HEK293 (cell line): Measurements from ENCODE around the gene ELOVL6.
A peak's percentile ranks its signal among the peaks of the same experiment; 100 is the strongest.

Source experiments
- CTCF ChIA-PET: fragments of 350-600 bp; formaldehyde crosslinking; extraction: SDS; loops from one replicate; lab custom pipeline; 2021; ENCODE audit warnings: antibody characterized with exemption; lab: Yijun Ruan, JAX
- POLR2A ChIA-PET: fragments of 300-600 bp; formaldehyde crosslinking; extraction: SDS; loops from one replicate; lab custom pipeline; 2020; ENCODE audit warnings: antibody characterized with exemption, inconsistent platforms; lab: Yijun Ruan, JAX
- H3K27ac ChIP-seq: fragments of 200-500 bp; sonication (Bioruptor generic); 2 replicates; pipeline ENCODE4 v1.5.1; 2014; ENCODE audit warnings: low read depth, low read length, control low read depth, inconsistent platforms; ENCODE audit errors: extremely low read depth
- H3K36me3 ChIP-seq, 2 experiments: fragments of 200-500 bp in 1 of 2; sonication (Bioruptor generic) in 1 of 2; 1 replicate in 1 of 2; 2 replicates in 1 of 2; pipeline ENCODE4 v1.5.1; 2014 to 2017; ENCODE audit warnings: inconsistent platforms in 2 of 2, low read length in 2 of 2; ENCODE audit not compliant: control insufficient read depth in 2 of 2, insufficient read depth in 1 of 2
- H3K4me1 ChIP-seq: fragments of 200-500 bp; sonication (Bioruptor generic); 2 replicates; pipeline ENCODE4 v1.5.1; 2014; ENCODE audit warnings: mild to moderate bottlenecking, low read length, inconsistent platforms; ENCODE audit not compliant: control insufficient read depth, insufficient read depth
- H3K4me3 ChIP-seq: 2 replicates; pipeline ENCODE4 v1.5.1; 2011; ENCODE audit warnings: low read depth, mild to moderate bottlenecking, control low read depth, low read length, moderate library complexity
- H3K9me3 ChIP-seq: fragments of 200-500 bp; sonication (Bioruptor generic); 2 replicates; pipeline ENCODE4 v1.5.1; 2014; ENCODE audit warnings: low read depth, low read length, inconsistent platforms; ENCODE audit not compliant: control insufficient read depth, insufficient read depth
- GLI4 ChIP-seq: fragments of 450-650 bp; formaldehyde crosslinking; IDR thresholded peaks from 2 replicates; pipeline ENCODE4 v1.5.1; 2016; ENCODE audit warnings: missing biosample characterization, missing genetic modification characterization
- HOXC10 ChIP-seq: sonication (generic); formaldehyde crosslinking; IDR thresholded peaks from 2 replicates; pipeline ENCODE4 v1.8.1; 2023; ENCODE audit warnings: mild to moderate bottlenecking, missing genetic modification reagents
- INSM2 ChIP-seq: fragments of 450-650 bp; formaldehyde crosslinking; IDR thresholded peaks from 2 replicates; pipeline ENCODE4 v1.5.1; 2016; ENCODE audit warnings: missing biosample characterization, missing genetic modification characterization
- RBAK ChIP-seq: fragments of 450-650 bp; formaldehyde crosslinking; IDR thresholded peaks from 2 replicates; pipeline ENCODE4 v1.5.1; 2016; ENCODE audit warnings: missing biosample characterization, missing genetic modification characterization
- SETDB1 ChIP-seq: IDR thresholded peaks from one replicate; pipeline ENCODE4 v1.6.1; 2017; ENCODE audit warnings: mild to moderate bottlenecking, low read length, moderate library complexity, mixed read lengths; ENCODE audit not compliant: insufficient read length
- TRIM28 ChIP-seq: IDR thresholded peaks from 2 replicates; pipeline ENCODE4 v1.6.1; 2011; ENCODE audit warnings: low read length, control low read depth, borderline replicate concordance
- ZBTB20 ChIP-seq: fragments of 450-650 bp; formaldehyde crosslinking; IDR thresholded peaks from 2 replicates; pipeline ENCODE4 v1.5.1; 2016; ENCODE audit warnings: missing biosample characterization, missing genetic modification characterization
- ZBTB21 ChIP-seq: fragments of 450-650 bp; formaldehyde crosslinking; IDR thresholded peaks from 2 replicates; pipeline ENCODE4 v1.5.1; 2017; ENCODE audit warnings: missing biosample characterization, missing genetic modification characterization
- ZFP3 ChIP-seq: fragments of 450-650 bp; formaldehyde crosslinking; IDR thresholded peaks from 2 replicates; pipeline ENCODE4 v1.5.1; 2016; ENCODE audit warnings: low read depth, missing biosample characterization, missing genetic modification characterization
- ZIC2 ChIP-seq: fragments of 450-650 bp; formaldehyde crosslinking; IDR thresholded peaks from 2 replicates; pipeline ENCODE4 v1.5.1; 2016; ENCODE audit warnings: missing biosample characterization, missing genetic modification characterization
- ZNF10 ChIP-seq: fragments of 450-650 bp; formaldehyde crosslinking; IDR thresholded peaks from 2 replicates; pipeline ENCODE4 v1.5.1; 2017; ENCODE audit warnings: missing biosample characterization, missing genetic modification characterization
- ZNF174 ChIP-seq: fragments of 450-650 bp; formaldehyde crosslinking; IDR thresholded peaks from 2 replicates; pipeline ENCODE4 v1.5.0; 2017; ENCODE audit warnings: missing biosample characterization, mild to moderate bottlenecking, missing genetic modification characterization
- ZNF175 ChIP-seq: fragments of 450-650 bp; formaldehyde crosslinking; IDR thresholded peaks from 2 replicates; pipeline ENCODE4 v1.5.1; 2016; ENCODE audit warnings: missing biosample characterization, missing genetic modification characterization
- ZNF18 ChIP-seq: fragments of 450-650 bp; formaldehyde crosslinking; IDR thresholded peaks from 2 replicates; pipeline ENCODE4 v1.5.1; 2016; ENCODE audit warnings: missing biosample characterization, missing genetic modification characterization
- ZNF341 ChIP-seq: fragments of 450-650 bp; formaldehyde crosslinking; IDR thresholded peaks from 2 replicates; pipeline ENCODE4; 2016; ENCODE audit warnings: low read depth, missing biosample characterization, missing genetic modification characterization
- ZNF398 ChIP-seq: fragments of 450-650 bp; formaldehyde crosslinking; IDR thresholded peaks from 2 replicates; pipeline ENCODE4 v1.5.1; 2017; ENCODE audit warnings: missing biosample characterization, missing genetic modification characterization
- ZNF426 ChIP-seq: fragments of 450-650 bp; formaldehyde crosslinking; IDR thresholded peaks from 2 replicates; pipeline ENCODE4 v1.5.1; 2017; ENCODE audit warnings: missing biosample characterization, missing genetic modification characterization, mild to moderate bottlenecking, inconsistent platforms, moderate library complexity
- ZNF530 ChIP-seq: fragments of 450-650 bp; formaldehyde crosslinking; IDR thresholded peaks from 2 replicates; pipeline ENCODE4 v1.5.1; 2016; ENCODE audit warnings: low read depth, missing biosample characterization, missing genetic modification characterization
- ZNF571 ChIP-seq: fragments of 450-650 bp; formaldehyde crosslinking; IDR thresholded peaks from 2 replicates; pipeline ENCODE4 v1.5.0; 2017; ENCODE audit warnings: missing biosample characterization, missing genetic modification characterization
- ZNF600 ChIP-seq: fragments of 450-650 bp; formaldehyde crosslinking; IDR thresholded peaks from 2 replicates; pipeline ENCODE4 v1.5.1; 2016; ENCODE audit warnings: missing biosample characterization, missing genetic modification characterization
- ZNF692 ChIP-seq: fragments of 450-650 bp; formaldehyde crosslinking; IDR thresholded peaks from 2 replicates; pipeline ENCODE4 v1.5.1; 2016; ENCODE audit warnings: missing biosample characterization, missing genetic modification characterization
- ZNF776 ChIP-seq: fragments of 450-650 bp; formaldehyde crosslinking; IDR thresholded peaks from 2 replicates; pipeline ENCODE4 v1.5.0; 2017; ENCODE audit warnings: missing biosample characterization, missing genetic modification characterization, borderline replicate concordance
- ZNF792 ChIP-seq: fragments of 450-650 bp; formaldehyde crosslinking; IDR thresholded peaks from 2 replicates; pipeline ENCODE4 v1.5.1; 2016; ENCODE audit warnings: missing biosample characterization, missing genetic modification characterization
- ZNF843 ChIP-seq: fragments of 450-650 bp; formaldehyde crosslinking; IDR thresholded peaks from 2 replicates; pipeline ENCODE4 v1.5.1; 2016; ENCODE audit warnings: missing biosample characterization, missing genetic modification characterization

Gene ELOVL6

GRCh38 chr4:110073053-110073845, 125.2 kb downstream of the ELOVL6 start:
- no peaks in the 10 kb centered on the region for H3K36me3 ChIP-seq
- H3K4me1 ChIP-seq, result no peaks in the 10 kb centered on the region
- POLR2A ChIA-PET, result no interaction called here
- no peak for TF ChIP-seq INSM2 (tag by site-specific recombination)
- no peak for TF ChIP-seq HOXC10 (CRISPR knock-in tag)
- no peak for TF ChIP-seq ZNF10 (tag by site-specific recombination)
- no peak for TF ChIP-seq ZNF600 (tag by site-specific recombination)
- no peak for TF ChIP-seq ZNF843
- TF ChIP-seq GLI4 (tag by site-specific recombination), result no peak
- TF ChIP-seq TRIM28, result no peak
- TF ChIP-seq RBAK (tag by site-specific recombination), result no peak
- TF ChIP-seq ZNF426, result no peak
- TF ChIP-seq ZBTB20 (tag by site-specific recombination), result no peak
- H3K4me3 ChIP-seq, result no peak overlapping the region
- CTCF ChIA-PET, result no interaction called here
- no peak overlapping the region for H3K27ac ChIP-seq
- H3K9me3 ChIP-seq, result no peaks in the 10 kb centered on the region

- CTCF ChIA-PET, result no interaction called here
- no peak overlapping the region for H3K27ac ChIP-seq
Observed at GRCh38 chr4:110071466-110071865, 126.9 kb downstream of the ELOVL6 start.

GRCh38 chr4:110068248-110068647, 130.2 kb downstream of the ELOVL6 start:
- CTCF ChIA-PET, result interaction anchor here (1.3 kb wide), 1 partner anchor 143 kb away, joined by 3 read pairs; no protein-coding TSS in a partner anchor
- Histone ChIP-seq H3K36me3 (no peaks in the 10 kb centered on the region), H3K4me3 (no peak overlapping the region), H3K4me1 (no peaks in the 10 kb centered on the region), H3K27ac (no peak overlapping the region), H3K9me3 (no peaks in the 10 kb centered on the region)
- POLR2A ChIA-PET, result no interaction called here
- no peak for TF ChIP-seq ZNF174
- TF ChIP-seq ZNF776 (tag by site-specific recombination), result no peak
- no peak for TF ChIP-seq ZNF792 (tag by site-specific recombination)
- no peak for TF ChIP-seq ZNF341
- TF ChIP-seq ZNF175 (tag by site-specific recombination), result no peak
- TF ChIP-seq ZNF692 (tag by site-specific recombination), result no peak
- TF ChIP-seq SETDB1, result no peak
- no peak for TF ChIP-seq ZNF571 (tag by site-specific recombination)
- no peak for TF ChIP-seq ZFP3
- TF ChIP-seq ZBTB21 (tag by site-specific recombination), result no peak
- no peak for TF ChIP-seq ZNF530

More at GRCh38 chr4:110071466-110071865, 126.9 kb downstream of the ELOVL6 start:
- no peaks in the 10 kb centered on the region for H3K9me3 ChIP-seq
- no peak for TF ChIP-seq ZNF18 (tag by site-specific recombination)
- TF ChIP-seq ZIC2 (tag by site-specific recombination), result 0 out of 2 replicates have a peak, but pooled peaks have one; percentile 11
- peak; percentile 48; the same call in 1 of the 2 replicates for TF ChIP-seq ZNF398 (tag by site-specific recombination)
- H3K4me3 ChIP-seq, result no peak overlapping the region
- no peaks in the 10 kb centered on the region for H3K36me3 ChIP-seq
- POLR2A ChIA-PET, result no interaction called here
- H3K4me1 ChIP-seq, result no peaks in the 10 kb centered on the region
